ENCODE data around the gene APOL3.
"Not testable (repeated sequence)": the region's sequence is repeated elsewhere in the genome, so short reads cannot be mapped to it uniquely, and the experiment has no call there.

APOL3 gene

DNA sequence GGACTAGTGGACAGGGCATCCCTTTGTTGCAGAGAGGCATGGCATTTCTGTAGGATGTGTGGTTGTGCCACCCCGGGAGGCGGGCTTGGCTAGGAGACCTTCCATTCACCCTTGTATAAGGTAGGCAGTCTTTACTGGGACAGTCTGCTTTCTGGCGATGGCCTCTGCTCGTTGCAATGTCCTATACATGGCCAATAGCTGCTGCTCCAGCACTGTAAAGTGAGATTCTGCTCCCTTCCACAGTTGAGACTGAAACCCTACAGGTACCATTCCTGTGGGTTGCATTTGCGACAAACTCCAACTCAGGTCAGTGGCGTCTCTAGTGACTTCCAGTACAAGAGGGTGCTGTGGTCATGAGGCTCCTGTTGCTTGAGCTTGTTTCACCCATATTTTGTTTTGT, 20.4 kb upstream of the APOL3 start:
- H3K27ac Mint-ChIP-seq, result no peak overlapping the region
- ATAC-seq (no peak), DNase-seq (no peak)
- no peaks in the 10 kb centered on the region for H3K27me3 Mint-ChIP-seq
- H3K4me1 Mint-ChIP-seq, result peaks cover 10% of the 10 kb centered on the region
- no peak overlapping the region for H3K4me3 Mint-ChIP-seq
- peaks cover 0 to 10% of the 10 kb centered on the region in 2 donors for H3K9me3 Mint-ChIP-seq

DNA sequence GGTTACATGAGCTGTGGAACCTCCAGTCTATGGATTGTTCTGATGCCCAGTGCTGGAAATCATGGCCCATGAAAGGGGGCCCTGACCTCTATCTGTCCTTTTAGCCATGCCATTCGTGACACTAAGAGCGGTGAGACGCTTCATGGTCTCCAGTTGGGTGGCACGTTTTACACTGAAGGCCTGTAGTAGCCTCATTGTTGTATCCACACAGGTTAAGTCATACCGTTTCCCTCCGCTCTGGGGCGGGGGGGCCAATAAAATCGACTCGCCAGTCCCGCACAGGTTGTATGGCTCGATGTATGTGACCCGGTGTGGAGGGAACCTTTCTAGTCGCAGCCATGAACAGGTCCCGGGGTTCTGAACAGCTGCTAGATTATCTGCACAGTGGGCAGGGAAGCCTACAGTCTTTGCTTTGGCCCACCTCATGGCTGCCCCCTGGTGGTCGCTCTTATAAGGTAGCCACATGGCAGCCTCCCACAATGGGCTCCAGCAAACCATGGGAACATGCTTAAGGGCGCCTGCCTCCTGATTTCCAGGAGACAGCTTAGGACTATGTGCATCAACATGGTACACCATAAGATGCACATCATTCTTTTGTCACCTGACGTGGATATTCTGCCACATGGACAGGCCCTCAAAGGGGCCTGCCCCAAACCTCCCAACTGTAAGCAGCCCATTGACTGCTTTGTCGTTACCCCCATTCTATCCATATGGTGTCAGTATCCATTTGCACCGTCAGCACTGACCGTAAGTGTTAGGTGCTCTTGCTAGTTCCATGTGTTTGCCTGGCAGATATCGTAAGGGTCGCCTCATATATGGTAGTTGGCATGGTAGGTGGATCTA, 19.7 kb upstream of the APOL3 start:
- ATAC-seq (peak; percentile 99), DNase-seq (peak; percentile 80)
- Mint-ChIP-seq H3K4me3 (no peak overlapping the region), H3K27me3 (no peaks in the 10 kb centered on the region), H3K4me1 (peaks cover 10% of the 10 kb centered on the region), H3K27ac (no peak overlapping the region), H3K9me3 (peaks cover 0 to 15% of the 10 kb centered on the region in 2 donors)

DNA sequence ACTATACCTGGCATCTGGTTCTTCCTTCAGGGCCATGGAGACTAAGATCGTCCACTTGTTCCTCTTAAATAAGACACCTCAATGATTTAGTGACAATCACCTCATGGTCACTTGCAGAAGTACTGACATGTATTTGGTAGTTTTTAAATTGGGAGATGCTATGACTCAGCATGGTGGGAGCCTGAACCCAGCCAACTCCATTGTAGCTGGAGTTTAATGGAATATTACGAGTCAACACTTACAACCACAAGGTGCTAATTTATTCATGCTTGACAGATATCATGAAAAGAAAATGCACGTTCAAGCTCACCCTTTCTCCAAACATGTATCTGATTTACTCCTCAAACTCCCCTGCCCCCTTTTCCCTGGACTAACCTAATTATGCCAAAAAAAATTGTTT, 16.6 kb upstream of the APOL3 start:
- ATAC-seq (no peak), DNase-seq (no peak)
- H3K4me3 Mint-ChIP-seq, result no peak overlapping the region
- H3K27ac Mint-ChIP-seq, result no peak overlapping the region
- no peaks in the 10 kb centered on the region for H3K27me3 Mint-ChIP-seq
- peaks cover 0 to 15% of the 10 kb centered on the region in 2 donors for H3K9me3 Mint-ChIP-seq
- H3K4me1 Mint-ChIP-seq, result peaks cover 10% of the 10 kb centered on the region

DNA sequence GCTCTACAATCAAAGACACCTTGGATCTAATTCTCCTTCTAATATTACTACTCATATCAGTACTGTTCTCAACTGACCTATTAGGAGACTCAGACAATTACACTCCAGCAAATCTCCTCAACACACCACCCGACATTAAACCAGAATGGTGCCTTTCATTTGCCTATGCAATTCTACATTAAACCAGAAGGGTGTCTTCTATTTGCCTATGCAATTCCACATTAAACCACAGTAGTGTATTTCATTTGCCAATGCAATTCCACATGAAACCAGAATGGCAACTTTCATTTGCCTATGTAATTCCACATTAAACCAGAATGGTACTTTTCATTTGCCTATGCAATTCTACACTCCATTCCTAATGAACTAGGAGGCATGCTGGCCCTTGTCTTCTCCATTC, 15.3 kb upstream of the APOL3 start:
- ATAC-seq (no peak), DNase-seq (no peak)
- no peaks in the 10 kb centered on the region for H3K27me3 Mint-ChIP-seq
- H3K4me1 Mint-ChIP-seq, result peaks cover 10% of the 10 kb centered on the region
- H3K27ac Mint-ChIP-seq, result no peak overlapping the region
- H3K9me3 Mint-ChIP-seq, result peaks cover 0 to 15% of the 10 kb centered on the region in 2 donors
- no peak overlapping the region for H3K4me3 Mint-ChIP-seq

DNA sequence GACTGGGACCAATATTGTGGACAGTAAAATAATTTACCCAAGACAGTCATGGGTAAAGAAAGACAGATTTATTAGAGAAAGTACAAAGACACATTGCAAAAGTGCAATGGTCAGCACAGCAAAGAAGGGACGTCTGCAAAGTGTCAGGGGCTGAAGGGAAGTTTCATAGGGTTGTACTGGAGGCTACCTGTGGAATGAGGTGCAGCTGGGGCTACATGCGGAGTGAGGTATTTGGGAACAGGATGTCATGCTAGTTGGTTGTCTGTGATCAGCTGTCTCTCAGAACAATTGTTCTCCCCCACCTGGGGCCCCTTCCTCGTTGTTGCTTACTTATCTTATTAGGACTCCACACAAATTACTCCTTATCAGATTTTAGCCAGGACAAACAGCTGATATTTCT, 11.4 kb upstream of the APOL3 start:
- Mint-ChIP-seq H3K9me3 (peaks cover 7 to 24% of the 10 kb centered on the region in 2 donors), H3K27ac (no peak overlapping the region), H3K27me3 (no peaks in the 10 kb centered on the region), H3K4me1 (peaks cover 11% of the 10 kb centered on the region), H3K4me3 (no peak overlapping the region)
- no peak for DNase-seq
- ATAC-seq, result no peak

DNA sequence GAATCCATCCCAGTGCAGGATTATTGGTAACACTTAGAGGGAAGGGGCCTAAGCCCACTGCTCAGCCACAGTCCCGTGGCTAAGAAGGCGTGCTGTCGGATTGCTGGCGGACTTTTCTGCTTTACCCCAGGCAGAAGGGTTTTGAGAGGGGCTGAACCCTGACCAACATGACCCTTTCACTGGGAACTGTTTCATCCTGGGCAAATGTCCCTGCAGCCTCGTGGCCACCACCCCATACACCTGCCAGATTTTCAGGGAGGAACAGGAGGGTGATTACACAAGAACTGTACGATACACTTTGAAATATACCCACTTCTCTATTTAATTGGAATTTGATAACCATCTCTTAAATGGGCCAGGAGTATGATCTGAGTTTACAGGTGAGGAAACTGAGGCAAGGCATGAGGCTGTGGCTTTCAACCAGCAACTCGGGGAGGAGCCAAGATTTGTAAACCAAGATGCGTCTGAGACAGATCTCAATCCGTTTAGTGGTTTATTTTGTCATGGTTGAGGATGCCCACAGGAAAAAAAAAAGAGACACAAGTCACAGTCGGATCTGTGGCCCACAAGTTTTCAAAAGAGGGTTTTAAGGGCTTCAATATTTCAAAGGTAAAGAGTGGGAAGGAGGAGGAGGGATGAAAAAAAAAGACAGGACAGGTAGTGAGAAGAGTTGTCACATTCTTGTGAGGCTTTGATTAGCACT, 6.1 kb upstream of the APOL3 start:
- Mint-ChIP-seq H3K27me3 (no peaks in the 10 kb centered on the region), H3K4me1 (peaks cover 64% of the 10 kb centered on the region), H3K9me3 (peaks cover 7 to 27% of the 10 kb centered on the region in 2 donors), H3K27ac (peak overlapping the region in 1 of 2 donors; percentile 68), H3K4me3 (peak overlapping the region; percentile 44 to 54)
- DNase-seq, result peak in 1 of 2 donors; percentile 24
- ATAC-seq, result peak; percentile 28

DNA sequence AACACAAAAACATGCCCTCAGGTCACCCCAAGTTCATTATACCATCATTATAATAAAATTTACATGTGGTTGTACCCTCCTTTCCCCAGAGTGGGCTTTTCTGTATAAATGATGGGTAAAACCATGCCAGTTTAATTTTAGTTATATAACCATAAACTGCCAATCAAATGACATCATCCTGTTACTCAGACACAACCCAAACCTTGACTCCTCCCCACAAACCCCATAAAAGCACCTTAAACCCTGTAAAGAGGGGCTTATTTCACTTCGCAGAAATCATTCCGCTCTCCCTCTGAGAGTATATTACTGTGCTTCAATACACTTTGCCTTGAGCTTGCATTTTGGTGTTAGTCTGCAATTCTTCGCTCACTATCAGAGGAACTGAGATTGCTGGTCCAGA, 5.5 kb upstream of the APOL3 start:
- Mint-ChIP-seq H3K4me3 (peak overlapping the region; percentile 44 to 54), H3K27me3 (no peaks in the 10 kb centered on the region), H3K9me3 (peaks cover 11 to 27% of the 10 kb centered on the region in 2 donors), H3K4me1 (peaks cover 70% of the 10 kb centered on the region), H3K27ac (peak overlapping the region; percentile 34 to 90)
- ATAC-seq, result peak; percentile 34
- no peak for DNase-seq

DNA sequence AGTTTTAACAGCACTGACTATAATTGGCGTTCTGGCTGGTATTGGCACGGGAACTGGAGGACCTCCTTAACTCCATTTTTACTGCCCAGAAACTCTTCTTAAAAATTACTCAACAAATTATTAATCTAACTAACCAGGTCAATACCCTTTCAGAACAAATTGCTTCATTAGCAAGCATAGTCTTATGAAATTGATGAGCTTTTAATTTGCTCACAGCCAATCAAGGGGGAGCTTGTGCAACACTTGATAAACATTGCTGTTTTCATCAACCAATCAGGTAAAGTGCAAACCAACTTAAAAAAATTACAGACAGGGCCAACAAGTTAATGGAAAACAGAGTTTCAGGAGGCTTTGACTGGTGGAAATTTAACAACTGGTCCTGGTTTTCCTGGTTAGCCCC, 4.6 kb upstream of the APOL3 start:
- H3K4me3 Mint-ChIP-seq, result peak overlapping the region; percentile 1 to 65
- DNase-seq, result no peak
- H3K4me1 Mint-ChIP-seq, result peaks cover 79% of the 10 kb centered on the region
- H3K9me3 Mint-ChIP-seq, result peaks cover 11 to 27% of the 10 kb centered on the region in 2 donors
- peak overlapping the region in 1 of 2 donors; percentile 60 for H3K27ac Mint-ChIP-seq
- no peaks in the 10 kb centered on the region for H3K27me3 Mint-ChIP-seq
- ATAC-seq, result no peak

DNA sequence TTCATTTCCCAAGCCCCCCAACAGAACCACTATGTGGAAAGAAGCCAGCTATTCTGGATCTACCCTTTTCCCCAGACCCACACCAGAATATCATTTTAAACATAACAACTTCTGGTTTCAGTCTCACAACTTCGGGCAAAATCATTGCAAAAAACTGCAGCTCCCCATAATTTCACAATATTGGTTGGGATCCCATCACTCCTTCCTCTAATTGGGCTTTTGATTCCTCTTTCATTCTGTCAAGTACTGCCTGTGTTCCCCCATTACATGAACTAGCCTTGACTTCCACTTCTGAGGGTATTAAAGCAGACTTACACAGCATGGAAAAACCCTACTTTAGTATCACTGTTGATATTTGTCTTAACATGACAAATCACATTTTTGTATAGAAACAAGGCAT, 4.1 kb upstream of the APOL3 start:
- peaks cover 84% of the 10 kb centered on the region for H3K4me1 Mint-ChIP-seq
- peak overlapping the region; percentile 1 to 48 for H3K4me3 Mint-ChIP-seq
- no peak for DNase-seq
- no peak overlapping the region for H3K27ac Mint-ChIP-seq
- peaks cover 11 to 27% of the 10 kb centered on the region in 2 donors for H3K9me3 Mint-ChIP-seq
- H3K27me3 Mint-ChIP-seq, result no peaks in the 10 kb centered on the region
- ATAC-seq, result no peak

DNA sequence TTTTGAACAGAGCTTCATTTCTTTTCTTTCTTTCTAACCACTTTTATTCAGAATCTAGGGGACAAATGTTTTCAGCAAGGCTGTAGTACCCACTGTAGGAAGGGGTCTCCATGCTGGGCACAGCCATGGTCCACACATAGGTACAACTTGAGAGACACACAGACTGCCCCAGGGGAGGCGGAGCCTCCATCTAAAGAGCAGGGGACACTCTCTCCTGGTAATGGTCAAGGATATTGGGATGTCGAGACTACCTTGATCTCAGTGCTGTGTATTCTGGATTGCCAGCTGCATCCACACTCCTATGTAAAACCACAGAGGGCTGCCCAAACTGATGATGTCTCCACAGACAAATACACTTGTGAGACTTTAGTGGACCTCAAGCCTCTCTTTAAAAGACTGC, 2.9 kb upstream of the APOL3 start:
- Mint-ChIP-seq H3K4me3 (peak overlapping the region; percentile 27 to 41), H3K4me1 (peaks cover 95% of the 10 kb centered on the region)

DNA sequence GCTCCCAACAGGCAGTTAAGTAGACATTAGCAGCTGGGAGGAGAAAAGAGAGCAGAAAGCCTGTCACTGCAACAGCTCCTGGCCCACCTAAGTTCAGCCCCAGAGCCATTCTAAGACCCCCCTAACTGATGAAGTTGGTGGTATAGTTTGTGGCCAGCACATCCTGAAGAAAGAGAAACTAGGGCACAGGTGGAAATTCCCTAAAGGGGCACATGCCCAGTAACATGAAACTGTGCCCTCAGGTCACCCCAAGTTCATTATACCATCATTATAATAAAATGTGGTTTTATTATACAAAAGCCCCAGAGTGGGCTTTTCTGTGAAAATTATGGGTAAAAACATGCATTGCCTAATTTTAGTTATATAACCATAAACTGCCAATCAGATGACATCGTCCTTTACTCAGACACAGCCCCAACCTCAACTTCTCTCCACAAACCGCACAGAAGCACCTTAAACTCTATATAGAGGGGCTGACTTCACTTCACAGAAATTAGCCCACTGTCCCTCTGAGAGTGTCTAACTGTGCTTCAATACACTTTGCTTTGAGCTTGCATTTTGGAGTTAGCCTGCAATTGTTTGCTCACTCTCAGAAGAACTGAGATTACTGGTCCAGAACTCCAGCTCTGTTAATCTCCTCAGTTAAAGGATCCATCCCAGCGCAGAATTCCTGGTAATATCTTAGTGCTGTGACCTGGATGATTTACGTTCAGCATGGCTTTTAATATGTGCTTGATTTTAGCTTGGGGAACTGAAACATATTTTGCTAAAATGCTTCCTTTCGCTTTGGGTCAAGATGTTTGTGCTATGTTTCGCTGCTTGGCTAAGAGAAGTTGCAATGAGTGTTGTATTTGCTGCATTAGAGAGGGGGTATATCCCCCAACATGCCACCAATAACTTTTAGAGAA, 1.8 kb upstream of the APOL3 start:
- peak; percentile 86 for ATAC-seq
- H3K27me3 Mint-ChIP-seq, result no peaks in the 10 kb centered on the region
- DNase-seq, result peak; percentile 46 to 65
- peak overlapping the region; percentile 76 to 93 for H3K27ac Mint-ChIP-seq
- peak overlapping the region; percentile 90 to 99 for H3K4me3 Mint-ChIP-seq
- H3K4me1 Mint-ChIP-seq, result peaks cover 99% of the 10 kb centered on the region
- H3K9me3 Mint-ChIP-seq, result peaks cover 5 to 12% of the 10 kb centered on the region in 2 donors

More for the DNA sequence above, 2.9 kb upstream of the APOL3 start:
- no peak for DNase-seq
- Mint-ChIP-seq H3K27me3 (no peaks in the 10 kb centered on the region), H3K9me3 (peaks cover 11 to 22% of the 10 kb centered on the region in 2 donors), H3K27ac (peak overlapping the region in 1 of 2 donors; percentile 79)
- ATAC-seq, result no peak

DNA sequence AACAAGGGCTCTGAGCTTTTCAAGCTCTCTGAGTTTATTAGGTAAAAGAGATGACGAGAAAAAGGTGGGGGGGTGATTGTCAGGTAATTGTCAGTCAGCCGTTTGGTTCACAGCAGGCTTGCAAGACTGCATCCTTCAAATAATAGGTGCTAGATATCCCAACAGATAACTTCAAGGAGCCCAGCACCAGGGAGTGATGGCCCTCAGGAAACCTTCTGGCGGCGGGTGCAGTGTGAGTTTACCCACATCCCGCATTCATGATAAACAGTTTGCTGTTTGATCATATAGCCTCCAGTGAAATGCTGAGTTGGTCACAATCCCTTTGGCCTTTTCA, 1.2 kb upstream of the APOL3 start:
- Mint-ChIP-seq H3K27ac (peak overlapping the region; percentile 76 to 93), H3K4me1 (peaks cover 99% of the 10 kb centered on the region), H3K4me3 (peak overlapping the region; percentile 90 to 99), H3K9me3 (peaks cover 5 to 12% of the 10 kb centered on the region in 2 donors)
- ATAC-seq (peak; percentile 41), DNase-seq (peak in 1 of 2 donors; percentile 55)
- H3K27me3 Mint-ChIP-seq, result not testable (repeated sequence)

DNA sequence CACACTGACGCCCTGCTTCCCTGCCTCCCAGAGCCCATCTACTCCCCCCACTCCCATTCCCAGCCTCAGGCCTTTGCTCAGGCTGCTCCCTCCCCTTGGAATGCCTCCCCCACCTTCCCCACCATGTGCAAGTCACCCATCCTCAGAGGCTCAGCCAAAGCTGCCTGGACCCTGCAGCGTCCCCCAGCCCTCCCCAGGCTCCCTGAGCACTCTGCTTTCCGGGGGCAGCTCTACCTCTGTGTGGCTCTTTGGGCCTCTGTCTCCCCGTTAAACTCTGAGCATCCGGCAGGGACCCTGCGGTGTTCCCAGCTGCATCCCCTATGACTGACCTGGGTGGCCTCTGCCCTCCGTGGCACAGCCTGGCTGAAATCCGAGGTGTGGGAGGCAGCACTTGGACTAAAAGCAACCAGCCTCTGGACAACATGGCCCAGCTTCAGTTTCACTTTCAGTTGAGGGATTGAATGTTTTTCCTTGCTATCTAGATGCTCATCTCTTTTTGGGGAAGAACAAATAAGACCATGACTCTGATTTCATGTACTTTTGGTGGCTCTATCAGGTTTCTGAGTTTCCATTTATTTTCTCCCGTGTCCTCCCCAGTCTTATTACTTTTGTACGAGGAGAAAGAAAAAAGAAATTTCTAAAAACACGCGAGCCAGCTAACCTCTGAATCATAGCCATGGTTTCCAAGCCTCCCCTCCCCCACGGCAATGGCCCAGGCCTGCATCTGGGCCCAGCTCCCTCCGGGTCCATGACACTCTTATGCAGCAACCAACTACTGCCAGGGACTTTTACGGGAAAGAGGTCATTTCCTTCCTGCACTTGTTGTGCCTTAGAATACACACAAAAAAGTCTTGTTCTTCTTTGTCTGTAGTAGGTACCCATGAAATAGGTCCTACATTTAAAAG, 3.8 kb downstream of the APOL3 start:
- no peaks in the 10 kb centered on the region for H3K27me3 Mint-ChIP-seq
- ATAC-seq, result peak; percentile 66
- peaks cover 92% of the 10 kb centered on the region for H3K4me1 Mint-ChIP-seq
- H3K4me3 Mint-ChIP-seq, result peak overlapping the region; percentile 90 to 99
- DNase-seq, result peak; percentile 47 to 72
- H3K27ac Mint-ChIP-seq, result peak overlapping the region; percentile 98 to 99
- peaks cover 8 to 13% of the 10 kb centered on the region in 2 donors for H3K9me3 Mint-ChIP-seq

DNA sequence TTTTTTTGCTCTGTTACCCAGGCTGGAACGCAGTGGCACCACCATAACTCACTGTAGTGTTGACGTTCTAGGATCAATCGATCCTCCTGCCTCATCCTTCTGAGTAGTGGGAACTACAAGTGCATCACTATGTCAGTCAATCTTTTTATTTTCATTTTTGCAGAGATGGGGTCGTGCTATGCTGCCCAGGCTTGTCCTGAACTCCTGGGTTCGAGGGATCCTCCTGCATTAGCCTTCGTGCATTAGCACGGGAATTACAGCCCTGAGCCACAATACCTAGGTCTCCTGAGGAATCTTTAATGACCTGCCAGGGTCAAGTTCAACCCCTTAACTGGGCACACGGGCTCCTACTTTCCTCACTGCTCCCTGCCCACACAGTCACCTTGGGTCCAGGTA, 4.4 kb downstream of the APOL3 start:
- H3K27me3 Mint-ChIP-seq, result no peaks in the 10 kb centered on the region
- peak overlapping the region; percentile 90 to 99 for H3K4me3 Mint-ChIP-seq
- no peak for DNase-seq
- H3K9me3 Mint-ChIP-seq, result peaks cover 10 to 11% of the 10 kb centered on the region in 2 donors
- ATAC-seq, result no peak
- peaks cover 92% of the 10 kb centered on the region for H3K4me1 Mint-ChIP-seq
- peak overlapping the region; percentile 98 to 99 for H3K27ac Mint-ChIP-seq
